Coronary artery (tissue), 2 donors: ENCODE data around the gene BIRC7.

ENCODE experiments used
- DNase-seq: peaks from one replicate; pipeline ENCODE4 v3.0.0-alpha.2; 2017; ENCODE audit warnings: low spot score
- H3K27ac ChIP-seq, 2 donors: fragments of 200-600 bp; sonication (generic); one replicate each; pipeline ENCODE4 v1.5.1; 2016 to 2019
- H3K4me3 ChIP-seq: fragments of 200-600 bp; sonication (generic); 2 replicates; pipeline ENCODE4 v1.5.1; 2016; ENCODE audit warnings: mild to moderate bottlenecking, moderate library complexity
- CTCF ChIP-seq: fragments of 200-600 bp; sonication (generic); IDR thresholded peaks from one replicate; pipeline ENCODE4 v1.5.1; 2019; ENCODE audit warnings: antibody characterized with exemption

BIRC7 gene

GRCh38 chr20:63282946-63283345, 47.2 kb downstream of the BIRC7 start:
- DNase-seq: no peak
- Histone ChIP-seq H3K27ac (no peak overlapping the region), H3K4me3 (no peak overlapping the region)
- no peak for TF ChIP-seq CTCF

- no peak overlapping the region for H3K4me3 ChIP-seq
- no peak for DNase-seq
- TF ChIP-seq CTCF: no peak
- H3K27ac ChIP-seq: no peak overlapping the region
These were observed 47.8 kb downstream of the BIRC7 start for GRCh38 chr20:63283397-63284082.

GRCh38 chr20:63284083-63284440, 48.4 kb downstream of the BIRC7 start:
- H3K4me3 ChIP-seq: no peak overlapping the region
- no peak overlapping the region for H3K27ac ChIP-seq
- TF ChIP-seq CTCF: no peak
- no peak for DNase-seq

DNA sequence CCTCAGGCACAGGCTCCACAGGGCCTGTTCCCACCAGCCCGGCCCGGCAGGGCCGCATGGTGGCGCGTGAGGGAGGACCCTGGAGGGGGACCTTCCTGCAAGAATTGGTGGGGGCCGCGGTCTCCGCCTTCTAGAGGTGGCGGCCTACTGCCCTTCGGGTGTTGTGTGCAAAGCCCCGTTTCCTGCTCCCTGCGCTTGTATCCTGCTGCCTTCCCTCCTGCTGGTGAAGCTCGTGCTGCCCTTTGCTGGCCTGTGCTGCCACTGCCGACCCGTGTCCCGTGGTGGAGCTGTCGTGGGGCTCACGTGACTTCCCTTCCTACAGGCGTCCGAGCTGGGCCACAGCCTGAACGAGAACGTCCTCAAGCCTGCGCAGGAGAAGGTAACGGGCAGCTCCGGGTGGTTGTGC, 48.8 kb downstream of the BIRC7 start:
- DNase-seq: no peak
- Histone ChIP-seq H3K4me3 (no peak overlapping the region), H3K27ac (no peak overlapping the region)
- no peak for TF ChIP-seq CTCF

DNA sequence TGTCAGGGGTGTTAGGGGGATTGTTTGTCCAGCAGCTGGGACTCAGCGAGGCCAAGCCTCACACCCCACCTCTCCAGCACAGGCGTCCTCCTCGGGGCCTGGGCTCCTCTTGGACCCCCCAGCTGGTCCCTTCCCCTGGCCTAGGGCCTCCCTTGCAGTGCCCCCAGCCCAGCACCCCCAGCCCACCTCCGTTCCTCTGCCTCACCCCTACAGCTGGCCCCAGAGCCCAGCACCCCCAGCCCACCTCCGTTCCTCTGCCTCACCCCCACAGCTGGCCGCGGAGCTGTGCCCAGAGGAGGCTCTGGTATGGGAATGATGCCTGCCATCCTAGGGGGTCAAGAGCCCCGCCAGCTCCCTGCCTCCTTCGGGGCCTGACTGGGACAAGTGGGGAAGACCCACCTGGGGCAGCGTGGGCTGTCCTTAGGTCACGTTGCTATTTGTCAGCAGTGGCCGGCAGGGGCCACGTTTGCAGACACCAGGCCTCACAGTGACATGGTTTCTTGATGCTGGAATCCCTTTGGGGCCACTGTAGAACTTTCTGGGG, 49.3 kb downstream of the BIRC7 start:
- no peak overlapping the region for H3K4me3 ChIP-seq
- DNase-seq: no peak
- no peak for TF ChIP-seq CTCF
- H3K27ac ChIP-seq: no peak overlapping the region

DNA sequence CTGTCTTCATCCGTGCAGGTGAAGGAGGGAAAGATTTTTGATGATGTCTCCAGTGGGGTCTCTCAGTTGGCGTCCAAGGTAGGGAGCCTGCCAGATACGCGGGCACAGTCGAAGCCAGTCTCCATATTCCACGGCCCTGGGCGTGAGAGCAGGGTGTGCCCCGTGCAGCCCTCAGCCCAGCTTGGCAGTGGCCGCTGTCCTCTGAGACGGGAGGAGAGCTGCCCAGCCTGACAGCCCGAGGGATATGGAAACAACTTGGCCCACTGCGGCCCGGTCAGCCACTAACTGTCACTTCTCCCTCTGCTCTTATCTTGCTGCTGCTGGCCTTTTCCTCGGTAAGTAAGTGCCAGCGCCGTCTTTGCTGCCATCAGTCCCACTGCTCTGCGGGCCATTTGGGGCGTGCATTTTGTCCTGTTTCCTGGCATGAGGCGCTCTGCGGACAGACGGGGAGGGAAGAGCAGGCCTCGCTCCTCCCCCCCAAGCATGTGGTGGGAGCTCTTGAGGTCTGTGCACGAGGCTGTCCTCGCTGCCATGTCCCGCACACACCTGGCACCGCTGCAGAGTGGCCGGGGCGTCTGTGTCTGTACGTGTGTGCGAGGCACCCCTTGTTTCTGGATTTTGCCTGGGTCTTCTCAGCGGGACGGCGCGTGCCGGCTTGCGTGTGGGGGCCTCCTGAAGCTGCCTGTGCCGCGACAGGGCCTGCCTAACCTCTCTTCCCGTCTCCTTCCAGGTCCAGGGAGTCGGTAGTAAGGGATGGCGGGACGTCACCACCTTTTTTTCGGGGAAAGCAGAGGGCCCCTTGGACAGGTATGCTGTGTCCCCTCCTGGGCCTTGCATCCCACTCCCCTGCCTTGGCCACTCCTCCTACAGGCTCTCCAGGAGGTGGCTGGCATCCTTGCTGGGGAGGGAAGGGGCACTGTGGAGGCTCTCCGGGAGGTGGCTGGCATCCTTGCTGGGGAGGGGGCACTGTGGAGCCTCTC, 50.2 kb downstream of the BIRC7 start:
- no peak for DNase-seq
- Histone ChIP-seq H3K27ac (no peak overlapping the region), H3K4me3 (no peak overlapping the region)
- no peak for TF ChIP-seq CTCF
